RWPE2 (cell line): ENCODE measurements around the gene MOK.
A peak's percentile ranks its signal among the peaks of the same experiment; 100 is the strongest.

Experiments
- ATAC-seq: fragments of 200-7000 bp; cut with Tn5 transposase; 3 replicates; pipeline ENCODE4 v1.9.1; 2021; ENCODE audit warnings: low read depth
- DNase-seq: peaks from one replicate; pipeline ENCODE4 v3.0.0-alpha.2; 2020; ENCODE audit warnings: low spot score
- H3K27ac ChIP-seq: fragments of 450-650 bp; 2 replicates; pipeline ENCODE4 v1.5.1; 2017; ENCODE audit warnings: mild to moderate bottlenecking; ENCODE audit not compliant: poor library complexity, severe bottlenecking
- H3K27me3 ChIP-seq: fragments of 250-450 bp; sonication (Bioruptor Pico); 2 replicates; pipeline ENCODE4 v1.5.1; 2021; ENCODE audit warnings: mild to moderate bottlenecking, moderate library complexity; ENCODE audit not compliant: insufficient read depth, poor library complexity, severe bottlenecking
- H3K36me3 ChIP-seq: fragments of 250-450 bp; sonication (Bioruptor Pico); 2 replicates; pipeline ENCODE4 v1.5.1; 2020; ENCODE audit warnings: low read depth, mild to moderate bottlenecking, moderate library complexity
- H3K4me1 ChIP-seq: fragments of 250-450 bp; sonication (Bioruptor Pico); 2 replicates; pipeline ENCODE4 v1.5.1; 2021; ENCODE audit warnings: mild to moderate bottlenecking, moderate library complexity; ENCODE audit not compliant: insufficient read depth, poor library complexity, severe bottlenecking
- H3K4me3 ChIP-seq: fragments of 250-450 bp; sonication (Bioruptor Pico); 2 replicates; pipeline ENCODE4 v1.5.1; 2021; ENCODE audit warnings: mild to moderate bottlenecking, moderate library complexity; ENCODE audit not compliant: severe bottlenecking
- H3K9me3 ChIP-seq: fragments of 250-450 bp; sonication (Bioruptor Pico); 2 replicates; pipeline ENCODE4 v1.5.1; 2021; ENCODE audit warnings: mild to moderate bottlenecking, moderate library complexity; ENCODE audit not compliant: severe bottlenecking
- TF ChIP-seq, protein P1 (sequence below): fragments of 450-650 bp; IDR thresholded peaks from one replicate; pipeline ENCODE4 v1.5.1; 2017; ENCODE audit warnings: mild to moderate bottlenecking, moderate library complexity; ENCODE audit not compliant: poor library complexity, severe bottlenecking

Gene MOK

DNA sequence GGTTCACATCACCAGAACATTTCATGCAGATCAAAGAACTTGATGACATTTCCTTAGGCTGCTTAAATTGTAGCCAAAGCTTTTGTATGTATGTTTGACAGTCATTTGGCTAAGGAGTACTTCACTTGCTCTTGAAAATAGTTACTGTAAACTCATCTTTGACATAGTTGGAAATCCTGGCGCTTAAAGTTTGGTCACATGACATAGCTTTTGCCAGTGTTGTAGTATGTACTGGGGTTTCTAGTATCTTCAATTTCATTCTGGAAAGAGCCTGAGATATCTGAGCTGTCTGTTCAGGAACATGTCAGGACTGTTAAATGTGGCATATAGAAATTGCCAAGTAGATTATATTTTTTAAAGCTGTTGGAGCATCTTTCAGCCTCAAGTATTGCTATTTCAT is 109.5 kb downstream of the MOK start:
- no peaks in the 10 kb centered on the region for H3K27me3 ChIP-seq
- DNase-seq, result no peak

DNA sequence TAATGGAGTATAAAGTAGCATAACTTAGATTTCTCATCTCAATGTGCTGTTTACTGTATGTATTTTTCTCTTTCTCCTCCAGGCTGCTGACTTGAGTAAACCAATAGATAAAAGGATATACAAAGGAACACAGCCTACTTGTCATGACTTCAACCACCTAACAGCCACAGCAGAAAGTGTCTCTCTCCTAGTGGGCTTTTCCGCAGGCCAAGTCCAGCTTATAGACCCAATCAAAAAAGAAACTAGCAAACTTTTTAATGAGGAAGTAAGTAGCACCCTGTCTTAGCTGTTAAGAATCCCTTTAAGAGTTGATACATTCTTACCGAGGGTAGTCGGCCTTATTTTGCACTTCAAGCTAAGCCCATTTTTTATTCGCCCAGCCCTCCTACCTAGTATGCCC is 110.1 kb downstream of the MOK start:
- H3K36me3 ChIP-seq, result peaks cover 43% of the 10 kb centered on the region
- no peaks in the 10 kb centered on the region for H3K9me3 ChIP-seq
- no peak overlapping the region for H3K27ac ChIP-seq
- ATAC-seq (no peak), DNase-seq (no peak)
- H3K4me1 ChIP-seq, result peaks cover 8% of the 10 kb centered on the region
- no peak overlapping the region for H3K4me3 ChIP-seq
- TF ChIP-seq, protein P1, sequence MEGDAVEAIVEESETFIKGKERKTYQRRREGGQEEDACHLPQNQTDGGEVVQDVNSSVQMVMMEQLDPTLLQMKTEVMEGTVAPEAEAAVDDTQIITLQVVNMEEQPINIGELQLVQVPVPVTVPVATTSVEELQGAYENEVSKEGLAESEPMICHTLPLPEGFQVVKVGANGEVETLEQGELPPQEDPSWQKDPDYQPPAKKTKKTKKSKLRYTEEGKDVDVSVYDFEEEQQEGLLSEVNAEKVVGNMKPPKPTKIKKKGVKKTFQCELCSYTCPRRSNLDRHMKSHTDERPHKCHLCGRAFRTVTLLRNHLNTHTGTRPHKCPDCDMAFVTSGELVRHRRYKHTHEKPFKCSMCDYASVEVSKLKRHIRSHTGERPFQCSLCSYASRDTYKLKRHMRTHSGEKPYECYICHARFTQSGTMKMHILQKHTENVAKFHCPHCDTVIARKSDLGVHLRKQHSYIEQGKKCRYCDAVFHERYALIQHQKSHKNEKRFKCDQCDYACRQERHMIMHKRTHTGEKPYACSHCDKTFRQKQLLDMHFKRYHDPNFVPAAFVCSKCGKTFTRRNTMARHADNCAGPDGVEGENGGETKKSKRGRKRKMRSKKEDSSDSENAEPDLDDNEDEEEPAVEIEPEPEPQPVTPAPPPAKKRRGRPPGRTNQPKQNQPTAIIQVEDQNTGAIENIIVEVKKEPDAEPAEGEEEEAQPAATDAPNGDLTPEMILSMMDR, result no peak
- no peaks in the 10 kb centered on the region for H3K27me3 ChIP-seq

More for the DNA sequence above, 109.5 kb downstream of the MOK start:
- peaks cover 43% of the 10 kb centered on the region for H3K36me3 ChIP-seq
- ATAC-seq, result no peak
- peaks cover 5% of the 10 kb centered on the region for H3K4me1 ChIP-seq
- no peak overlapping the region for H3K27ac ChIP-seq
- H3K9me3 ChIP-seq, result no peaks in the 10 kb centered on the region
- no peak overlapping the region for H3K4me3 ChIP-seq
- TF ChIP-seq, protein P1, result no peak

DNA sequence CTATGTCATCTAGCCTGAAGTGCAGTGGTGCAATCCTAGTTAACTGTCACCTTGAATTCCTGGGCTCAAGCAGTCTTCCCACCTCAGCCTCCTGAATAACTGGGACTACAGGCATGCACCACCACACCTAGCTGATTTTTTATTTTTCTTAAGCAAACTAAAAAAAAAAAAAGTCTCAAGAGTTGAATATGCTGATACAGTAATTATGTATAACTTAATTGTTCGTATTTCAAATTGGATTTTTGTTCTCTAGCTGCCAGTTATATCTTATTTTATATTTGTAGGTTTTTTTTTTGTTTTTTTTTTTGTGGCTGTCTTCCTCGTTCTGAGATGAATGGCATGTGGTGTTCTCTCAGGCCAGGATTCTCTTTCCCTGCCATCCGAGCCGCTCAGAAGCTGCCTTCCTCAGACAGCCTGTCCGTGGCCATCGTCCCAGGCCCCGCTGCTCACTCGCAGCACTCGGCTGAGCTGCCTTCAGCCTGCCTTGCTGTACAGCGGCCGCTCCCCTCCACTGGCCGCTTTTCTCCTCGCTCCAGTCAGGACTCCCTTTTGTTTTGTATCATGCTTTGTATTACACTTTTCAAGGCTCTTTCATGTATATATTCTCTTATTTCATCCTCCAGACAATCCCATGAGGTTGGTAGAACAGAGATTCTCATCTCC is 112.0 kb downstream of the MOK start:
- peaks cover 33% of the 10 kb centered on the region for H3K36me3 ChIP-seq
- H3K4me1 ChIP-seq, result peaks cover 8% of the 10 kb centered on the region
- ATAC-seq, result no peak
- no peak for DNase-seq
- H3K9me3 ChIP-seq, result no peaks in the 10 kb centered on the region
- no peak overlapping the region for H3K4me3 ChIP-seq
- H3K27ac ChIP-seq, result no peak overlapping the region
- H3K27me3 ChIP-seq, result no peaks in the 10 kb centered on the region
- TF ChIP-seq, protein P1, result no peak

DNA sequence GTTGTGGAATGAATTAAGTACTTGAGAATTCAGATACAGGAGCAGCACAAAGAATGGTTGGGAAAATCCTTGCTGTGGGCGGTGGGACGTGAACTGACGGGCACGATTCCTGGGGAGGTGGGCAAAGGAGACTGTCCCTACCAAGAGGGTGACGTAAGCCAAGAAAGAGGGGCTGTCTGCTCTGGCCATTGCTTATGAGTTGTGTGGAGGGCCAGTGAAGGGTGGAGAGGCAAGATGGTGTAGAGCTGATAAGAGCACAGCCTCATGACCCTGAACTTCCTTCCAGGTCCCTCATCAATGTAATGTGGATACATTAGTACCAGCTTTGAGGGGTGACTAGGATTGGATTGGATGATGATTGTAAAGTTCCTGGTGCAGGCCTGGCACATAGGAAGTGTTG is 115.1 kb downstream of the MOK start:
- DNase-seq, result no peak
- ATAC-seq, result no peak
- peaks cover 2% of the 10 kb centered on the region; the same call in 1 of the 2 replicates for H3K36me3 ChIP-seq
- H3K4me3 ChIP-seq, result no peak overlapping the region
- TF ChIP-seq, protein P1, result no peak
- no peaks in the 10 kb centered on the region for H3K27me3 ChIP-seq
- H3K4me1 ChIP-seq, result peaks cover 23% of the 10 kb centered on the region
- no peak overlapping the region for H3K27ac ChIP-seq
- H3K9me3 ChIP-seq, result no peaks in the 10 kb centered on the region

DNA sequence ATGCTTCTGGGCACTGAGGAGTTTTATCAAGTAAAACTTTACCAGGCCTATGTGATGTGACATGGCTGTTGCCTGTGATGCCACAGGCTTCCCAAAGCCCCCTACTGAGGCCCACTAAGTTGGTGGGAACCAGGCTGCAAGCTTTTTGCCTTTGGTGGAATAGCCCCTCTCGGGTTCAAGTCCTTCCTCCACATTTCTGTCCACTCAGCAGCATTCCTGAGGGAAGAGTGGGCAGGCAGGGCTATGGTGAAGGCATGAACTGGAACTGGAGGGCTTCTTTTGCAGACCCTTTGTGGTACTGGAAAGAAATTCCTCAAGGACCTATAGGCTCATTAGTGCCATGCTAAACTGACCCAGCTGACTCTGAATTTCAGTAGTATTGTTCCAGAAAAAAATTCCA is 116.8 kb downstream of the MOK start:
- Histone ChIP-seq H3K4me3 (no peak overlapping the region), H3K36me3 (no peaks in the 10 kb centered on the region), H3K27ac (peak overlapping the region; percentile 46), H3K4me1 (peaks cover 23% of the 10 kb centered on the region), H3K27me3 (no peaks in the 10 kb centered on the region), H3K9me3 (no peaks in the 10 kb centered on the region)
- TF ChIP-seq, protein P1, result no peak
- DNase-seq, result no peak
- no peak for ATAC-seq
